ENCODE measurements around the gene NELFCD. TPM values are rescaled to one million over a fixed set of nuclear protein-coding genes. Genes with fewer than 3 reads are reported as not detected.

NELFCD gene
- total and polyA plus RNA-seq, 2 donors (not counting 1 experiment from before 2014, with no cell fraction given): 80.2 to 107 TPM

GRCh38 chr20:58950603-58951002 is 30.5 kb upstream of the NELFCD start:
- H3K27ac ChIP-seq (ENCODE audit: low read length in 2 of 2): no peak overlapping the region
- no peak overlapping the region for H3K27ac Mint-ChIP-seq
- no peak for ATAC-seq (ENCODE audit: low read depth)
- no peak overlapping the region for H3K4me3 ChIP-seq (ENCODE audit: control extremely low read depth in 1 of 5, extremely low read depth in 1 of 5, insufficient read depth in 1 of 5, low read depth in 2 of 5, low read length in 4 of 5)
- intact Hi-C loops (cut with micrococcal nuclease): no loop called here
- H3K9me3 ChIP-seq (ENCODE audit: control extremely low read depth in 1 of 3, control insufficient read depth in 2 of 3, insufficient read depth in 1 of 3, low read length in 2 of 3): no peaks in the 10 kb centered on the region
- WGBS (ENCODE audit: insufficient coverage): 100% methylated on average over 3 of the region's 5 CpGs
- TF ChIP-seq CTCF (IDR thresholded peaks at IDR 0.05) (no peak), EZH2 (IDR thresholded peaks at IDR 0.05; ENCODE audit: borderline replicate concordance, insufficient read depth, low read depth, low read length, poor library complexity, severe bottlenecking) (no peak)
- no peak overlapping the region for H3K9ac ChIP-seq (ENCODE audit: low read length)
- no peak overlapping the region for H3K4me2 ChIP-seq (replicated peaks; ENCODE audit: low read depth, low read length, poor library complexity, severe bottlenecking)
- H3K79me2 ChIP-seq (ENCODE audit: control insufficient read depth, insufficient read depth, low read length): no peaks in the 10 kb centered on the region
- peaks cover 8 to 9% of the 10 kb centered on the region in 2 donors for H3K4me1 ChIP-seq (ENCODE audit: control insufficient read depth in 2 of 2, insufficient read depth in 2 of 2, low read length in 2 of 2)
- H2AFZ ChIP-seq (ENCODE audit: insufficient read depth, low read depth, low read length, poor library complexity, severe bottlenecking): no peak overlapping the region
- no peaks in the 10 kb centered on the region for H4K20me1 ChIP-seq (ENCODE audit: control insufficient read depth, insufficient read depth, low read length, poor library complexity, severe bottlenecking)
- ChIA-PET POLR2A (no interaction called here), CTCF (interaction anchor here (0.7 kb wide), 1 partner anchor 275 kb away, joined by 3 read pairs; no protein-coding TSS in a partner anchor)
- DNase-seq: no peak
- H3K36me3 ChIP-seq (replicated peaks in 1 of 2; ENCODE audit: control extremely low read depth in 1 of 2, control insufficient read depth in 1 of 2, extremely low read depth in 1 of 2, insufficient read depth in 2 of 2, low read length in 1 of 2): no peaks in the 10 kb centered on the region
- H3K27me3 Mint-ChIP-seq: no peaks in the 10 kb centered on the region
- peaks cover 0 to 4% (median 0%) of the 10 kb centered on the region in 4 experiments for H3K27me3 ChIP-seq (replicated peaks in 1 of 4; ENCODE audit: control extremely low read depth in 1 of 4, control insufficient read depth in 3 of 4, insufficient read depth in 4 of 4, low read length in 3 of 4)
- no peak overlapping the region for H3K4me3 Mint-ChIP-seq
- no peaks in the 10 kb centered on the region for H3K9me3 Mint-ChIP-seq (ENCODE audit: insufficient read depth)
- peaks cover 7% of the 10 kb centered on the region for H3K4me1 Mint-ChIP-seq

GRCh38 chr20:58953050-58953449 is 28.0 kb upstream of the NELFCD start:
- Mint-ChIP-seq H3K4me1 (no peaks in the 10 kb centered on the region), H3K27me3 (peaks cover 3% of the 10 kb centered on the region), H3K4me3 (no peak overlapping the region), H3K9me3 (ENCODE audit: insufficient read depth) (no peaks in the 10 kb centered on the region), H3K27ac (no peak overlapping the region)
- Histone ChIP-seq H3K4me3 (ENCODE audit: control extremely low read depth in 1 of 5, extremely low read depth in 1 of 5, insufficient read depth in 1 of 5, low read depth in 2 of 5, low read length in 4 of 5) (no peak overlapping the region), H3K4me2 (replicated peaks; ENCODE audit: low read depth, low read length, poor library complexity, severe bottlenecking) (no peak overlapping the region), H3K9me3 (ENCODE audit: control extremely low read depth in 1 of 3, control insufficient read depth in 2 of 3, insufficient read depth in 1 of 3, low read length in 2 of 3) (no peaks in the 10 kb centered on the region), H3K9ac (ENCODE audit: low read length) (no peak overlapping the region), H2AFZ (ENCODE audit: insufficient read depth, low read depth, low read length, poor library complexity, severe bottlenecking) (no peak overlapping the region), H3K36me3 (replicated peaks in 1 of 2; ENCODE audit: control extremely low read depth in 1 of 2, control insufficient read depth in 1 of 2, extremely low read depth in 1 of 2, insufficient read depth in 2 of 2, low read length in 1 of 2) (no peaks in the 10 kb centered on the region), H3K27ac (ENCODE audit: low read length in 2 of 2) (no peak overlapping the region), H3K4me1 (ENCODE audit: control insufficient read depth in 2 of 2, insufficient read depth in 2 of 2, low read length in 2 of 2) (no peaks in the 10 kb centered on the region), H4K20me1 (ENCODE audit: control insufficient read depth, insufficient read depth, low read length, poor library complexity, severe bottlenecking) (no peaks in the 10 kb centered on the region), H3K79me2 (ENCODE audit: control insufficient read depth, insufficient read depth, low read length) (no peaks in the 10 kb centered on the region), H3K27me3 (replicated peaks in 1 of 4; ENCODE audit: control extremely low read depth in 1 of 4, control insufficient read depth in 3 of 4, insufficient read depth in 4 of 4, low read length in 3 of 4) (peaks cover 0 to 4% (median 0%) of the 10 kb centered on the region in 4 experiments)
- ChIA-PET POLR2A (no interaction called here), CTCF (no interaction called here)
- ATAC-seq (ENCODE audit: low read depth) (no peak), DNase-seq (no peak)
- TF ChIP-seq CTCF (IDR thresholded peaks at IDR 0.05) (no peak), EZH2 (IDR thresholded peaks at IDR 0.05; ENCODE audit: borderline replicate concordance, insufficient read depth, low read depth, low read length, poor library complexity, severe bottlenecking) (no peak)
- intact Hi-C loops (cut with micrococcal nuclease): no loop called here
